ENCODE results near the gene ADK.

DNA sequence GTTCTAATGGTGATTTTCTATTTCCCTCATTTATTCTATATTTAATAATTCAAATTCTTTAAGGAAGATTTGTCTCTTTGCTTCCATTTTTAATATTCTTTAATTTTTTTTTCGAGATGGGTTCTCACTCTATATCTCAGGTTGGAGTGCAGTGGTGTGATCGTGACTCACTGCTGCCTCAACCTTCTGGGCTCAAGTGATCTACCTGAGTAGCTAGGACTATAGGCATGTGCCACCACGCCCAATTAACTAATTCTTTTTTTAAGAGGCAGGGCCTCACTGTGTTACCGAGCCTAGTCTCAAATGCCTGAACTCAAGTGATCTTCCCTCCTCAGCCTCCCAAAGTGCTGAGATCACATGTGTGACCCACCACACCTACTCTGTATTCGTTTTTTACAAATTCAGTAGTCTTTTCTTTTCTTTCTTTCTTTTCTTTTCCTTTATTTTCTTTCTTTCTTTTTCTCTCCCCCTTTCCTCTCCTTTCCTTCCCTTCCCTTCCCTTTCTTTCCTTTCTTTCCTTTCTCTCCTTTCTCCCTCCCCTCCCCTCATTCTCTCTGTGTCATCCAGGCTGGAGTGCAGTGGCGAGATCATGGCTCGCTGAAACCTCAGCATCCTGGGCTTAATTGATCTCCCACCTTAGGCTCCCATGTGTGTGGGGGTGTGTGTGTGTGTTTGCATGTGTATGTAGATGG is 323.1 kb downstream of the ADK start:
- TF ChIP-seq, protein P1, sequence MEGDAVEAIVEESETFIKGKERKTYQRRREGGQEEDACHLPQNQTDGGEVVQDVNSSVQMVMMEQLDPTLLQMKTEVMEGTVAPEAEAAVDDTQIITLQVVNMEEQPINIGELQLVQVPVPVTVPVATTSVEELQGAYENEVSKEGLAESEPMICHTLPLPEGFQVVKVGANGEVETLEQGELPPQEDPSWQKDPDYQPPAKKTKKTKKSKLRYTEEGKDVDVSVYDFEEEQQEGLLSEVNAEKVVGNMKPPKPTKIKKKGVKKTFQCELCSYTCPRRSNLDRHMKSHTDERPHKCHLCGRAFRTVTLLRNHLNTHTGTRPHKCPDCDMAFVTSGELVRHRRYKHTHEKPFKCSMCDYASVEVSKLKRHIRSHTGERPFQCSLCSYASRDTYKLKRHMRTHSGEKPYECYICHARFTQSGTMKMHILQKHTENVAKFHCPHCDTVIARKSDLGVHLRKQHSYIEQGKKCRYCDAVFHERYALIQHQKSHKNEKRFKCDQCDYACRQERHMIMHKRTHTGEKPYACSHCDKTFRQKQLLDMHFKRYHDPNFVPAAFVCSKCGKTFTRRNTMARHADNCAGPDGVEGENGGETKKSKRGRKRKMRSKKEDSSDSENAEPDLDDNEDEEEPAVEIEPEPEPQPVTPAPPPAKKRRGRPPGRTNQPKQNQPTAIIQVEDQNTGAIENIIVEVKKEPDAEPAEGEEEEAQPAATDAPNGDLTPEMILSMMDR (conservative IDR thresholded peaks at IDR 0.05): no peak
- TF ChIP-seq EZH2 (IDR thresholded peaks at IDR 0.05; ENCODE audit: low read depth): no peak
